ENCODE data around the gene TAGAP.

DNA sequence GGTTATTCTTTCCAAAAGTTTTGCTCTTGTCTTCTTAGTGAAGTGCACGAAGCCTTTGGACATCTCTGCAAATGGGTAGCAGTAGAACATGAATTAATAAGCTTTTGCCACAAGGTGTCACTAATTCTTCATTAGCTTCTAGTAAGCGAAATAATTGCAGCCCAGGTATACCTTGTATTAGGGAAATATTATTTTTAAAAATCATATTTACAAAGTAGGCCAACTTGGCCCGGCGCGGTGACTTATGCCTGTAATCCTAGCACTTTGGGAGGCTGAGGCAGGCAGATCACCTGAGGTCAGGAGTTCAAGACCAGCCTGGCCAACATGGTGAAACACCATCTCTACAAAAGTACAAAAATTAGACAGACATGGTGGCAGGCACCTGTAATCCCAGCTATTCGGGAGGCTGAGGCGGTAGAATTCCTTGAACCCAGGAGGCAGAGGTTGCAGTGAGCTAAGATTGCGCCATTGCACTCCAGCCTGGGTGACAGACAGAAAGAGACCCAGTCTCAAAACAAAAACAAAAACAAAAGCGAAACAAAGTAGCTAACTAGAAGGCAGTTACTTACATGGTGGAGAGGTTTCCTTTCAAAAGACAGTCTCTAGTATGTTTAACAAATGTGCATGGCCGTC lies 36.0 kb downstream of the TAGAP start:
- TF ChIP-seq POLR2AphosphoS5 (IDR thresholded peaks at IDR 0.05; ENCODE audit: low read depth, low read length) (no peak), FOXM1 (IDR thresholded peaks at IDR 0.05; ENCODE audit: low read depth) (no peak), SIN3A (IDR thresholded peaks at IDR 0.05; ENCODE audit: borderline replicate concordance, low read depth, low read length) (no peak), YY1 (IDR thresholded peaks at IDR 0.05; ENCODE audit: low read depth) (no peak), RAD21 (IDR thresholded peaks at IDR 0.05; ENCODE audit: low read length) (peak; percentile 50)
- TF ChIP-seq, protein P1, sequence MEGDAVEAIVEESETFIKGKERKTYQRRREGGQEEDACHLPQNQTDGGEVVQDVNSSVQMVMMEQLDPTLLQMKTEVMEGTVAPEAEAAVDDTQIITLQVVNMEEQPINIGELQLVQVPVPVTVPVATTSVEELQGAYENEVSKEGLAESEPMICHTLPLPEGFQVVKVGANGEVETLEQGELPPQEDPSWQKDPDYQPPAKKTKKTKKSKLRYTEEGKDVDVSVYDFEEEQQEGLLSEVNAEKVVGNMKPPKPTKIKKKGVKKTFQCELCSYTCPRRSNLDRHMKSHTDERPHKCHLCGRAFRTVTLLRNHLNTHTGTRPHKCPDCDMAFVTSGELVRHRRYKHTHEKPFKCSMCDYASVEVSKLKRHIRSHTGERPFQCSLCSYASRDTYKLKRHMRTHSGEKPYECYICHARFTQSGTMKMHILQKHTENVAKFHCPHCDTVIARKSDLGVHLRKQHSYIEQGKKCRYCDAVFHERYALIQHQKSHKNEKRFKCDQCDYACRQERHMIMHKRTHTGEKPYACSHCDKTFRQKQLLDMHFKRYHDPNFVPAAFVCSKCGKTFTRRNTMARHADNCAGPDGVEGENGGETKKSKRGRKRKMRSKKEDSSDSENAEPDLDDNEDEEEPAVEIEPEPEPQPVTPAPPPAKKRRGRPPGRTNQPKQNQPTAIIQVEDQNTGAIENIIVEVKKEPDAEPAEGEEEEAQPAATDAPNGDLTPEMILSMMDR (IDR thresholded peaks at IDR 0.05) = peak; percentile 58
- TF ChIP-seq, protein P2, sequence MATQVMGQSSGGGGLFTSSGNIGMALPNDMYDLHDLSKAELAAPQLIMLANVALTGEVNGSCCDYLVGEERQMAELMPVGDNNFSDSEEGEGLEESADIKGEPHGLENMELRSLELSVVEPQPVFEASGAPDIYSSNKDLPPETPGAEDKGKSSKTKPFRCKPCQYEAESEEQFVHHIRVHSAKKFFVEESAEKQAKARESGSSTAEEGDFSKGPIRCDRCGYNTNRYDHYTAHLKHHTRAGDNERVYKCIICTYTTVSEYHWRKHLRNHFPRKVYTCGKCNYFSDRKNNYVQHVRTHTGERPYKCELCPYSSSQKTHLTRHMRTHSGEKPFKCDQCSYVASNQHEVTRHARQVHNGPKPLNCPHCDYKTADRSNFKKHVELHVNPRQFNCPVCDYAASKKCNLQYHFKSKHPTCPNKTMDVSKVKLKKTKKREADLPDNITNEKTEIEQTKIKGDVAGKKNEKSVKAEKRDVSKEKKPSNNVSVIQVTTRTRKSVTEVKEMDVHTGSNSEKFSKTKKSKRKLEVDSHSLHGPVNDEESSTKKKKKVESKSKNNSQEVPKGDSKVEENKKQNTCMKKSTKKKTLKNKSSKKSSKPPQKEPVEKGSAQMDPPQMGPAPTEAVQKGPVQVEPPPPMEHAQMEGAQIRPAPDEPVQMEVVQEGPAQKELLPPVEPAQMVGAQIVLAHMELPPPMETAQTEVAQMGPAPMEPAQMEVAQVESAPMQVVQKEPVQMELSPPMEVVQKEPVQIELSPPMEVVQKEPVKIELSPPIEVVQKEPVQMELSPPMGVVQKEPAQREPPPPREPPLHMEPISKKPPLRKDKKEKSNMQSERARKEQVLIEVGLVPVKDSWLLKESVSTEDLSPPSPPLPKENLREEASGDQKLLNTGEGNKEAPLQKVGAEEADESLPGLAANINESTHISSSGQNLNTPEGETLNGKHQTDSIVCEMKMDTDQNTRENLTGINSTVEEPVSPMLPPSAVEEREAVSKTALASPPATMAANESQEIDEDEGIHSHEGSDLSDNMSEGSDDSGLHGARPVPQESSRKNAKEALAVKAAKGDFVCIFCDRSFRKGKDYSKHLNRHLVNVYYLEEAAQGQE (IDR thresholded peaks at IDR 0.05; ENCODE audit: low read depth, low read length) = no peak

All from SK-N-SH (cell line).